Measurements from ENCODE around the gene HDGF.

The HDGF gene

GRCh38 chr1:156714830-156715229 is 36.6 kb downstream of the HDGF start:
- DNase-seq, result no peak

DNA sequence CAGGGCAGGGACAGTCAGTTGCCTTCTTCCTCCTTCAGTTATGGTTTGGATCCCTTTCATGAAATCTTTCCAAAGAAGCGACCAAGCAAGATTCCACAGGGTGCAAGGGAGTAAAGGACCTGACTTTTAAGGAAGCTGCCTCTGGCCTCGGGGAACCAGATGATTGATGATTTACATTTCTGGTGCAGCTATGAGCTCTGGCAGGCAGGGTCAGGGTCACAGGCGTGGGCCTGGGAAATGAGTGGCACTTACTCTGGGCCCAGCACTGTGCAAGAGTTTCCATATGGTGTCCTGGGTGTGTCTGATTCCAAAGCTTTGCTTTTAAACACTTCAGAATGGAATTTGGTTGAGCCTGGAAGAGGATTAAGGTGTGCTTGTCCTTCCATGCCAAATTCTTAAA is 38.8 kb downstream of the HDGF start:
- DNase-seq, result peak; percentile 47

DNA sequence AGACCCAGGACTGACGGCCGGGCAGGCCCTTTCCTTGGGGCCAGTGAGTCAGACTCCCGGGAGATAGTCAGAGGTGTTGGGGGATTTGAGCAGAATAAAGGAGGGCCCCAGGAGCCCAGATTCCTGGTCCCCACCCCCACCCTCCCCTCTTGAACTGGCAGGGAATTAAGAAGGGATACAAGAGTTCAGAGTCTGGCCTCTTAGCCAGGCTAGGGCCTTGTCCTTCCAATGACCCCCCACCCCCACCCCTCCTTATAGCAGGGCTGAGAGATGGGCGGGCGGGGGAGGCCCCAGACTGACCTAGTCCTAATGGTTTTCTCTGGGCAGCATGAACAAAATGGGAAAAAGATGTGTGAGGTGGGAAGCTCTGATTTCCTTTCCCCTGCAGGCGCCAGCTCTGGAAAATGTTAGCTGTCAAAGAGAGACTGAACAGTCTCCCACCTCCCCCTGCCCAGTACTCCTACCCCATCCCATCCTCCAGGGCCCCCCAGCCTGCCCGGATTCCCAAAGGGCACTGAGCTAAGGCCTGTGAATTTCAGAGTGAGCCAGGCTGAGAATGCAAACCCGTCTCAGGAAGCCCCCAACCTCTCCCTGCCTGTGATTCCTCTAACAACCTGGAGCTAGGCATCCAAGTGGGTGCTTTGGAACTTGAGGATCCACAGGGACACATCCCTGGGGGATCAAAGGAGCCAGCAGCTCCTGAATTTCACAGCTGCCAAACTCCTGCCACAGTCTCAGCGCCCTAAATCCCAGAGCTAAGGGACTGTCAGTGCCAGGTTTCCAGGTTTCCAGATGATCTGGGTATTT is 40.3 kb downstream of the HDGF start:
- no peak for DNase-seq

DNA sequence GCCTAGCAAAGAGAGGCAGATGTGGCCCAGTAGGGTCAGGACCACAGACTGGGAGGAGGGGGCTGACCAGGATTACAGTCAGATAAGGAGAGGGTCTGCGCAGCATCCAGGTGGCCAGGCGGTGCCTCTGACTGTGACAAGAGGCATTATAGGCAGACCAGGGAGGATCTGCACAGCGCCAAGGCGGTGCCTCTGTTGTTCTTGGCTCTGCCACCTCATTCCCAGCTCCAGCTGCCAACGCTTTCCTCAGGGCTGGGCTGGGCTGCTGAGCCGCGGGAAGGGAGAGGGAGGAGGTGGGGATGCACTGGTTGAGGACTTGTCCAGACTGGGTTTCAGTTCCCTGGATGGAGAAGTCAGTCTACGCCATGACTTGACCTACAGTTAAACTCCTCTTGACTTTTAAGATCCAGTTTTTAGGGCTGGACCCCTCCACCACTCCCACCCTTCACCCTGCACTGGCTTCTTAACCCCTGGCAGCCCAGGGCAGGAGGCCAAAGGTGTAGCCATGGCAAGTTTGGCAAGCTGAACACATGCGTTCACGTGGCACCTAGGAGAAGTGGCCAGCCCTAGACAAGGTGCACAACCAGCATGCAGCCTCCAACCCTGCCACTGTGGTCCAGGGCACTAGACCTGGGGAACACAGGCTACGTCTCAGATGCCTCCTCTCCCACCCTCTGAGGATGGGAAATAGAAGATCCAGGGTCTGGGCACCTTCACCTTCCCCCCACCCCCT is 41.6 kb downstream of the HDGF start:
- peak; percentile 29 for DNase-seq

DNA sequence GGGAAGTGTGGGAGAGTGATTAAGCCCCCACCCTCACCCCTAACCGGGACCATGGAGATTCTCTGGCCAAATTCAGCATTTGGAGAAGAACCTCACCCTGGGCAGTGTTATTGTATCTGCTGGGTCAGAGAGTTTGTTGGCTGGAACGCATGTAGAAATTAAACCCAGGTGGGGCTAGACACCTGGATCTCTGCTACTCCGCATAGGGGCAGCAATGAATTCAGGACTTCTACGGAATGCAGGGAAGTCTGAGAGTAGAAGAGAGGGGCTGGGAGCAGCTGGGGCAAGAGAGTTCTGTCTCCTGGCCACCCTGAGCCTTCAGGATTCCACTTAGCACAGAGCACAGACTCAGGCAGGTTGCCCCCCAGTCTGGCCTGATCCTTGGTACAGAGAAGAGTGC is 42.4 kb downstream of the HDGF start:
- DNase-seq, result no peak

- no peak for DNase-seq
Measured at GRCh38 chr1:156708218-156708661, 43.2 kb downstream of the HDGF start.

- DNase-seq, result peak; percentile 58
Measured at GRCh38 chr1:156707417-156708217, 43.9 kb downstream of the HDGF start.

GRCh38 chr1:156706657-156707416 is 44.6 kb downstream of the HDGF start:
- peak; percentile 65 for DNase-seq

DNA sequence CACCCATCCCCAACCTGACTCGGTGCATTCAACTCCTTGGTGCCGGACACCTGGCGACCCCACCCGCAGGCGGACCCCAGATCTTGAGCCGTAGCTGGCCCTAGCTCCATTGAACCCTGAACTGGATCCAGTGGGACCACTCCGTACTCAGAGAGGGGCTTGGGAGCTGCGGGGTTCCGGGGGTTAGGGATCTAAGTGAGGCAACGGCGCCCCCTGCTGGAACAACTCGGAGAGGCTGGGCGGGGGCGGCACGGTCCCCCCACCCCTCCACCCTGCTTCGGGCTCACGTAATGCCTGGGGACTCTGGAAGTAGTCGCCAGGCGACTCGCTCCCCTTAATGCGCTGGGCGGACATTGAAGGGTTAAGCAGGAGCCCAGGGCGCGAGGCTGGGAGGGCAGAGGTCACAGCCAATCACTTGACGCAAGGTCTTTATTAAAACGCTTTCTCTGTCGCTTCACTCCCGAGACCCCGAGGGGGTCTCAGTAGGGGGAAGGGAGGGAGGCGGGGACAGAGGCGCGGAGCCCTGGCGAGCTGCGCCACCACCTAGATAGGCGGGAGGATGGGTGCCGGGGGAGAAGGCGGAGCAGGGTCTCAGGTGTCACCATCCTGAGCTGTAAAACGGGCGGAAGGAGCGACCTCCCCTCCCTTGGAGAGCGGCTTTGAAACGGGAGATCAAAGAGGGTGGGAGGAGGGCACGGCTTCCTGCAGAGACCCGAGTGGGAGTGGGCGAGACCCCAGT is 45.4 kb downstream of the HDGF start:
- DNase-seq, result peak; percentile 48

DNA sequence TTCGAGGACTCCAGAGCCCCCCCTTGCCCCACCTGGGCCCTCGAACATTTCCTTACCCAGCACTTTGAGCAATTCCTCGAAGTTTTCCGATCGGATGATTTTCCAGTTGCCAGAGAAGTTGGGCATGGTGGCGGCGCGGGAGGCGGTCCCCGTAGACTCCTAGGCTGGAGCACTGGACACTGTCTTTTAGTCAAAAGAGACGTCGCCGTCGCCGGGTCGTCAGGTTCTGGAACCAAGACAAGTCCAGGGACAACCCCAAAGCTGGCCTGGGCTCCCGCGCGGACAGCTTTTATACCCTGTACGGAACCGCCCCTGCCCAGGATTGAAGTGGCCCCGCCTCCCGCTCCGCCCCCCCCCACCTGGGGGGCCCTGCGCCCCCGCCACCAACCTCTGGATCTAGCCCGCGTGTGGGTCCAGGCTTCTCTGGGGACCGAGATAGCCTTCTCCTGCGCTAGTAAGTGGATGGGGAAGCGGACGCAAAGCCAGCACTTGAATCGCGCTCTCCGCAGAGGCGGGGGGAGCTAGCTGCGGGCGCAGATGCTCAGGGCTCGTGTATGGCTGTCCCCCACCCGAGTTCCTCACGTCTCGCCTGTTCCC is 46.1 kb downstream of the HDGF start, which contains the start of gene CRABP2:
TSS of gene CRABP2 (minus strand) at position 263 of the 597 bp plus-strand sequence. CDS start at position 126, 137 bp downstream.
- peak; percentile 38 for DNase-seq

DNA sequence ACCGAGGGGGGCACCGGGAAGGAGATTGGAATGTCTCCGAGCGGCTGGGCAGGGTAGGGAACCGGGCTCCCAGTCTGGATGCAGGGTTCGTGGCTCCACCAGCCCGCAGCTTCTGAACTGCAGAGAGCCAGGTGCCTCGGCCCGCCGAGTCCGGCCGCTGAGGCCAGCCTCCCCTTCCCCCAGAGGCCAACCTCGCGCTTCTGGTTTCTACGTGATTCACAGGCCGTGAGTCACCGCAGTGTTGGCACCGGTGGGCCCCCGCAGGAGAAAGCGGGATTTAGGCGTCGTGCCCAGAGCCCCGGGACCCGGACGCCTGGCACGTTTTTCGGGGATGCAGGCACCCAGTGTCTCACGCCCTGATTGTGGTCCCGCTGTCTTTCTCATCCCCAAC is 46.5 kb downstream of the HDGF start:
- DNase-seq, result peak; percentile 65

DNA sequence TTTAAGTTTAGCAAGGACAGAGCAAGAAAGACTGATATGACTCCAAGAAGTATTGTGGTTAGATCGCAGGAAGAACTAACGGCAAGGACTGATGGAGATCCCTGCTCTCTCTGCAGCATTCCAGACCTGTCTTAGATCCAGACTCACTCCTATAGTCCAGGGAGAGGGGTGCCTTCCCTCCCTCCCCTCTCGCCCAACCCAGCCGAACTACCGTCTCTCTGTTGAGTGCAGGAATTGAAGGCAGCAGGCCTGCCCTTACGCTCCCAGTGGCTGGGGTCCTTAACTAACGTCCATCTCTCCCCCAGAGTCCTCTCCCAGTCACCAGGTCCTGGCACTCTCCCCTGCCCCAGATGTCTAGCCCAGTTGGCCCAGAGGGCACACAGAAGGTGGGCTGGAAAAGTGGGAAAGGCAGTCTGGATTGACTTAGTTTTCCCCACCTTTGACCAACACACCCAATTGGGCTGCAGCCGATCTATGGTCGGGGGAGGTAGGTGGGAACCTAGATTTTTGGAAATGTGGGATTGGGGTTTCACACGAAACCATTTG is 47.2 kb downstream of the HDGF start:
- DNase-seq, result no peak

DNA sequence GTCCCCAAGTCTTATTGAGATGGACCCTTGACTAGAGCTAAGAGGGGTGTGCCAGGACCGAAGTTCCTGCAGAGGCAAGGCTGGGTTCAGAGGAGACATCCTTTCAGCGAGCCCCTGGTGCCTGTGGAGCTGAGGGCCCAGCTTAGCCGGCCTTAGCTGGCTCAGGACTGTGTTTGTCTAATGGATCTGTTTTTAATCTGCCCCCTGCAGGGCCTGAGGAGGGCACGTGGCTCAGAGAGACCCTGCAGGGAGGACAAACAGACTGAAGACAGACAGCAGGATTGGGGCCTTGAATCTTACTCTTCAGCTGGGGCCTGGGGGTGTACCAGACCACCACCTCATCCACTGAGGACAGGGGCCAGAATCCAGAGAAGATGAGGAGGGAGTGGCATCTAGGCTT is 47.7 kb downstream of the HDGF start:
- no peak for DNase-seq

DNA sequence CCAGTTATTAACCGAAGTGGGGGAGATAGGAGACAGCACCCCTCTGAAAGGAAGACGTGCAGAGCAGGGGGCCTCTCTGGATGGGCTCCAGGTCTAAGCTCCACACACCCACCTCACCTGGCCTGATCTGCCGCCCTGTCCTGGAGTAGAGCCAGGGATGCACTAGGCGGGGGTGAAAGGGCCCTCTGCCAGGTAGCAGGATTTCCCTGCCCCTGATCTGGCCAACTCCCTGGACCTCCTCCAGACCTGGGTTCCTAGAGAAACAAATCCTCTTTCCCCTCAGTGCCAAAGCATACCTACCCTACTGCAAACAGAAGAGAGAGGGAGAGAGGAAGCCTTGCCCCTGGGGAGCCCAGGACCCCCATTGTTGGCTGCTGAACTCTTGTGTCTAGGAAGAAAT is 48.1 kb downstream of the HDGF start:
- DNase-seq, result no peak

DNA sequence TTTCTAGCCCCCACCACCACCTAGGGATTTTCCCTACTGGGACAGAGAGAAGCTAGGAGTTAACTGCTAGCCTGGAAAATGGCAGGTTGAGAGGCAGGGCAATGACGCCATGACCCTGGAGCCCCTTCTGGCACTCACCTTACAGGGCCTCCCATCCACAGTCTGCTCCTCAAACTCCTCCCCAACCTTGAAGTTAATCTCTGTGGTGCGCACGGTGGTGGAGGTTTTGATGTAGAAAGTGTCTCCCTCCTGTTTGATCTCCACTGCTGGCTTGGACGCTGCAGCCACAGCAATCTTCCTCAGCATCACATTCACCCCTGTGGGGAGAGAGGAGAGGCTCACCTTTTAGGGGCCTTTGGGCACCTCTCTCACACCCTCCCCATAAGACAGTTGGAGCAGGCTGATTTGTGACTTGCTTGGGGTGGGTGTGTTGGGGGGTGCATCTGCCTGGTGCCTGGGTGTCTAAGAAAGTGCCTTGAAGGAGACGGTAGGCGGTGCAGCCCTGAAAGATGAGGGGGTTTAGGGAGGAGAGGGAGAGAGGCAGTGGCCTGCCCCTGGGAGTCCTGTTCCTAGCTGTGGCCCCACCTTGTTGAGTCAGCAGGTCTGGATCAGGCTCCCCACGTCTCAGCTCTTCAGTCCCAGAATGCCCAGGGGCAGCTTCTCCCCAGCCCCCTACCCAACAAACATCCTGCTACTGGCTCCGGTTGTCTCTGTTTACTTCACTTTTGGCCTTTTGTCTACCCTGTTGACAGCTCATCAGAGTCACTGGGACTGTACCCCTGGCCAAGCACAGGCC is 50.5 kb downstream of the HDGF start:
- no peak for DNase-seq

DNA sequence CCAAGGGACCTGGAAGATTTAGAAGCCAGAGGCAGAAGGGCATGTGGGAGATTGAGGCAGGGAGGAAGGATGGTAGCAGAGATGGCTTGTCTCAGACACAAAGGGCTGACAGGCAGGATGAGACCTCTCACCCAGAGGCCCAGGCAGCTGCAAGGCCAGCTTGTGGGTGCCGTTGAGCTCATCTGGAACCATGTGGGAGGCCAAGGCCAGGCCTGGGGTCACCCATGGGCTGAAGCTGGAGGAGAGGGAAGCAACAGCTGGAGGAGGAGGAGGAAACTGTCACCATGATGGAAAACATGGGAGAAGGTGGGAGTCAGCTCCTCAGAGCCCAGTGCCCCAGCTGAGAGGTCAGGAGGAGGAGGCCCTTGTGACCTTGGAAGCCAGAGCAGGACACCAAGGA is 52.5 kb downstream of the HDGF start:
- no peak for DNase-seq

GRCh38 chr1:156697481-156697880 is 54.0 kb downstream of the HDGF start:
- DNase-seq, result no peak

- no peak for DNase-seq
Measured at GRCh38 chr1:156696755-156697154, 54.7 kb downstream of the HDGF start.

- no peak for DNase-seq
Measured at GRCh38 chr1:156694690-156694962, 56.8 kb downstream of the HDGF start.
